GM21360 (cell line): Measurements from ENCODE around the gene CIAO3.
"Not testable (repeated sequence)": the region's sequence is repeated elsewhere in the genome, so short reads cannot be mapped to it uniquely, and the experiment has no call there.

ENCODE experiments used
- ATAC-seq: cut with Tn5 transposase; IDR thresholded peaks from one replicate; pipeline ENCODE4 v1.9.1; 2021; ENCODE audit warnings: mild to moderate bottlenecking, moderate library complexity; ENCODE audit not compliant: unreplicated experiment

The CIAO3 gene

GRCh38 chr16:776298-776697, 35.5 kb upstream of the CIAO3 start:
- ATAC-seq, result not testable (repeated sequence)

DNA sequence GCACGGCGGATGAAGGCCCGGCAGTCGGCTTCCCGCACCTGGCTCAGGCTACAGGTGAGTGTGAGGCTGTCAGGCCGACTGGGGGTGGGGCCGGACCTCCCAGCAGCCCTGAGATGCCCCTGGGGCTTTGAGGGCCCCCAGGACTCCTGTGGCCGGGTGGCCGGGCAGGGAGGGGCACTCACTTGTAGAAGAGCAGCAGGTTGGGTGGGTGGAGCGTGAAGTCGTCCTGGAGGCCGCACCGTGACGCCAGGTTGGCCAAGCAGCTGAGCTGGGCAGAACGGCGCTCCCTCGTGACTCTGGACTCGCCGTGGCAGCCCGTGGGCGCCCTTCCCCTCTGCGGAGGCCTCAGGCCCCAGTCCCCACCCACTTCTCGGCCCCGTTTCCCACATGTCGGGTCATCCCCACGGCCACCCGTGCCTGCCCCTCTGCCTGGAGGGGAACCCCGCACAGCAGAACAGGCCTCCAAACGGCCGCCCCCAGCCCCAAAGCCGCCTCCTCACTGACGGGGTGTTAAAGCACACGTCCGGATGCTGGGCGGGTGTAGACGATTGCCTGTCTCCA, 34.5 kb upstream of the CIAO3 start:
- ATAC-seq, result no peak

DNA sequence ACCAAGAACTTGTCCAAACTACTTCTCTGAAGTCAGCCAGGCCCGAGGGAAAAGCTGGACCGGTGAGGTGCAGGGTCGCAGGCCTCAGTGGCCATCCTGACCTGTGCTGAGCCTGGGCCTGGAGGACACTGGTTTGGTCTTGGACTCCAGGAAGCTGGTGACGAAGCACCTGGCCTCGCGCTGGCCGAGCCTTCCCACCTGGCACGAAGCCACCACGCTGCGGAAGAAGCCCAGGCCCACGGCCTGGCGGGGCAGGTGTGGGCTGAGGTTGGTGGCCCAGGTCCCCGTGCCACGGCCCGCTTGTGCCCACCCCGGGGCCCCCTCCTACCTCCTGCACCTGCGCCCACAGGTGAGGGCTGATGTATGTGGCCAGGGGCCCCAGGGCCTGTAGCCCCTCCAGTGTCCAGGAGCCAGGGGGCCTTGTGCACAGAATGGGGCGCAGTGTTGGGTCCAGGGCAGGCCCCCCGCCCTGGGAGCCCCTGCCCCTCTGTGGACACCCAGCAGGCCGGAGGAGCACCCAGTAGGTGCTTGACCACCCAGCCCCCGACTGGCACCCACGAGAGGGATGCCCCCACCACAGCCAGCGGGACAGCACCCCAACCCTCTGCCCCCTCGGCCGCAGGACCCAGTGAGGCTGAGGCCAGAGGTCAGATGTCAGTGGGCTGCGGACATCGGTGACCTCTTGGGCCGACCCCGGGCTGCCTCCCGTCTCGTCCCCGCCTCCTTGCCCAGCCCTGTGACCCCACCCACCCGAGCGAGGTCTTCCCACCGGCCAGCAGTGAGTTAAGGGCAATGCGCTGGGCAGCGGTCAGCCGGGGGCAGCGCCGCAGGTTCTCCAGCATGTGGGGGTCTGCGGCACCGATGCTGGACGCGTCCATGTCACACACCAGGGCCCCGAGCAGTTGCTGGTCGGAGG, 33.5 kb upstream of the CIAO3 start:
- no peak for ATAC-seq

DNA sequence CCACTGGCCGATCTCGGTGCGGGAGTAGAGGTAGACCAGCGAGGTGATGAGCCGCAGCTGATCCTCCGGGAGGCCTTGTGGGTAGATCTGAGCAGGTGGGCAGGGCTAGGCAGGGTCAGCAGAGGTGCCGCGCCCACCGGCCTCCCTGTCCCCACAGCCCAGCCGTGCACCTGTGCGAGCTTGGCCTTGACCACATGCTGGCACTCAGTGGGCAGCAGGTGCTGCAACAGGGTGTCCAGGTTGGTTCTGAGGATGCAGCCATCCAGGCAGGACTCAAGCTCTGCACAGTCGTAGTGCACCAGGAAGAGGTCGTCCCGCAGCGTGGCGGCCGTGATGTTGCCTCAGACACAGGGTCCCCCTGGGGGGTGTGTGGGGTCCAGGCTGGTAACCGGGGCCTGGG, 32.2 kb upstream of the CIAO3 start:
- ATAC-seq, result no peak

DNA sequence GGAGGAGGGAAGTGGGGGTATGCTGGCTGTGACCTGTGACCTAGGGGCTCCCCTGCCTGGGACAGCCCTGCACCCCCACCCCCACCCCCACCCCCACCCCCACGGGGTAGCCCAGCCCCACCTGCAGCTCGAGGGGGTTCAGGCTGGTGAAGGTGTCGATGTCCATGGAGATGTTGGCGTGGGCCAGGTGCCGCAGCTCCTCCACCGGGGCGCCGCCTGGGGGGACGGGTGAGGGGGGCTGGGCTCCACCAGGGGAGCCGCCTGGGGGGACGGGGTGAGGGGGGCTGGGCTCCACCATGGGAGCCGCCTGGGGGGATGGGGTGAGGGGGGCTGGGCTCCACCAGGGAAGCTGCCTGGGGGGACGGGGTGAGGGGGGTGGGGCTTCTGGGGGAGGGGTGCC, 29.6 kb upstream of the CIAO3 start:
- no peak for ATAC-seq

DNA sequence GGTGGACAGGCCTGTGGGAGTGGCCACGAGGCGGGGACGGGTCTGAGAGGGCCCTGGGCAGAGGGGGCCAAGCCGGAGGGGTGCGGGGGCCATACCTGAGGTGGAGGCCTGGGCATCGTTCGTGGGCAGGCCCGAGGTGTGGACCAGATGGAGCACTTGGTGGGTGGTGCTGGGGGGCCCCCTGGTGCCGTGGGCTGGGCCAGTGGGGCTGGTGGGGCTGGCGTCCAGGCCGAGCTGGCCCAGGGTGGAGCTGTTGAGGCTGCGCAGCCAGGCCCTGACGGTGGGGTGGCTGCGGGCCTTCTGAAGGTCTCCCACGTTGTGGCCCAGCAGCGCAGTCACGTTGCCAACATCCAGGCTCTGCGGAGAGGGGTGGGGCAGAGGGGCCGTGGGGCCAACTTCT, 29.1 kb upstream of the CIAO3 start:
- no peak for ATAC-seq

DNA sequence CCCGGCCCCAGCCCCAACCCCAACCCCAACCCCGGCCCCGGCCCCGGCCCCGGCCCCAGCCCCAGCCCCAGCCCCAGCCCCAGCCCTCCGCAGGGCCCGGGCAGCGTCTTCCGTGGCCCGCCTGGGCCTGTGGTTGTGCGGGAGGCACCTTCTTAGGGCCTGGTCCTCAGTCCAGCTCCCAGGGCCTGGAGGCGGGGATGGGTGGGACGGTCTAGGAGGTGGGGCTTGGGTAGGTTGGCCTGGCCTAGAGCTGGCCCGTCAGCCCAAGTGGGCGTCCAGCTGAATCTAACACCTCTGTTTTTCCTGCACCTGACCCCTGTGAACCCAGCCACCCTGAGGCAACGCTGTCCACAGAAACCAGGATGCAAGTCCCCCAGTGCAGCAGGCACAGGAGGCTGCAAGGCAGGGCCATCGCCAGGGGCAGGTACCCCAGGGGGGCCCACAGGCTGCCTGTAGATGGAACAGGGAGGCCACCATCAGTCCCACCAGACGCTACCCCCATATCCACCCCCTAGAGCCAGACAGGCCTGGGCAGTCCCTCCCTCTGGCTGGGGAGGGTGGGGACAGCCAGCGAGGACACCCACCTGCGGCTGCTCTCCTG, 28.5 kb upstream of the CIAO3 start:
- ATAC-seq, result no peak

GRCh38 chr16:768428-768827, 27.6 kb upstream of the CIAO3 start:
- no peak for ATAC-seq

- ATAC-seq, result no peak
Observed at GRCh38 chr16:767743-768235, 27.0 kb upstream of the CIAO3 start.

GRCh38 chr16:766820-767640, 26.2 kb upstream of the CIAO3 start:
- no peak for ATAC-seq

- no peak for ATAC-seq
Observed at GRCh38 chr16:766008-766819, 25.4 kb upstream of the CIAO3 start.

- ATAC-seq, result no peak
Observed at GRCh38 chr16:765488-765865, 24.7 kb upstream of the CIAO3 start.

DNA sequence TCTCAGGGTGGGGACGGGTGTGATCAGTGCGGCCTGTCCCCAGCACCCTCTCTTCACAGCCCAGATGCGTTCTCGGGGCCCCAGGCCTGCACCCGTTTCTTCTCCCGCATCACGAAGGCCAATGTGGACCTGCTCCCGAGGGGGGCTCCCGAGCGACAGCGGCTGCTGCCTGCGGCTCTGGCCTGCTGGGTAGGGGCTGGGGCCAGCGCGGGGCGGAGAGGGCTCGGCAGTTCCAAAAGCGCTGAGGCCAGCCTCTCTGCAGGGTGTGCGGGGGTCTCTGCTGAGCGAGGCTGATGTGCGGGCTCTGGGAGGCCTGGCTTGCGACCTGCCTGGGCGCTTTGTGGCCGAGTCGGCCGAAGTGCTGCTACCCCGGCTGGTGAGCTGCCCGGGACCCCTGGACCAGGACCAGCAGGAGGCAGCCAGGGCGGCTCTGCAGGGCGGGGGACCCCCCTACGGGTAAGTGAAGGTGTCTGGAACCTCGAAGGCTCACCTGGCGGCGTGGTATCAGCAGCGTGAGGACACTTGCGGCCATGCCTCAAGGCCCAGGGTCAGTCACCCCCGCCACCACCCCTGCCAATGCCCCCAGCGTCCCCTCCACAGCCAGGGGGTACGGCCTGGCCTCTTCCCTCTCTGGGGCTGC, 24.2 kb upstream of the CIAO3 start:
- ATAC-seq, result no peak

DNA sequence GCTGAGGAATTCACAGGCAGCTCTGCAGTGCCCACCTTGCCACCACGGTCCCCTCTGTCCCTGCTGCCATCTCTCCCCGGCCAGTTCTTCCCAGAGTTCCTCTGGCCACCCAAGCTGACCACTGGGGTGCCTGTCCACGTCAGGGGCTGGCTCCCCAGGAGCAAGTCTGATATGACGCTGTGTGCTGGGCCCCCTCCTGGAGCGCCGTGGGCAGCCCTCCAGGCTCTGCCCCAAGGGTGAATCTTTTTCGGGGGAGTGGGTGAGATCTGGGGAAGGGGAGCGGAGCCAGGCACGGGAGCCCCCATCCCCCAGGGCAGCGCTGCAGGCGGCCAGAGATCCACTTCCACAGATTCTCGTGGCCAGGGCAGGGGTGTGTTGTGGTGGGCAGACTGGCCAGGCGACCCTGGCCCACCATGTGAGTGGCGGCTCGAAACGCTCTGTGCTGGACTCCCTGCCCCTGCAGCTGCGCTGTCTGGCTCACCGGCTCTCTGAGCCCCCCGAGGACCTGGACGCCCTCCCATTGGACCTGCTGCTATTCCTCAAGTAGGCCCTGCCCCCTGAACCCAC, 23.5 kb upstream of the CIAO3 start:
- ATAC-seq, result no peak

GRCh38 chr16:763369-764183, 22.8 kb upstream of the CIAO3 start:
- no peak for ATAC-seq

DNA sequence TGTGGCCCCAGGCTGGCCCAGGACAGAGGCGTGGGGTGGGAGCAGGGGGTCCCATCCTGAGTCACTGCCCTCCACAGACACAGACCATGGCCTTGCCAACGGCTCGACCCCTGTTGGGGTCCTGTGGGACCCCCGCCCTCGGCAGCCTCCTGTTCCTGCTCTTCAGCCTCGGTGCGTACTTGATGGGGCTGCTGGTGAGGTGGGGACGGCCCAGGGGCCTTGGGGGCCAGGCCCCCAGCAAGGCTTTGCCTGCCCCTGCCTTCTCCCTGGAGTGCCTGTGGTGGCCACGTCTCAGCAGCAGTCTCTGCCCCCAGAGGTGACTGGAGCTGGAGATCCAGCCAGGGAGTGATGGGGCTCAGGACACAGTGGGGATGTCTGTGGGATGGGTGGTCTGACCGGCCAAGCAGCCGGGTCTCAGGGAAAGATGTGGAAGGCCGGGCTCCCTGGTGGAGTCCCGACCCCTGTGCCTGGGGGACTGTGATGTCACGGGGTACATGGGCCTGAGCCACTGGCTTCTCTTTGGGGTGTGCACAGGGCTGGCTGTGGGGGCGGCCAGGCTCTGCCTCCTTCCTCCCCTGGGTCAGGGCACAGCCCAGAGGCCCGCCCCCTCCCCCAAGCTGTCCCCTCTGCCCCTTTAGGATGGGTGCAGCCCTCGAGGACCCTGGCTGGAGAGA, 21.9 kb upstream of the CIAO3 start:
- no peak for ATAC-seq

DNA sequence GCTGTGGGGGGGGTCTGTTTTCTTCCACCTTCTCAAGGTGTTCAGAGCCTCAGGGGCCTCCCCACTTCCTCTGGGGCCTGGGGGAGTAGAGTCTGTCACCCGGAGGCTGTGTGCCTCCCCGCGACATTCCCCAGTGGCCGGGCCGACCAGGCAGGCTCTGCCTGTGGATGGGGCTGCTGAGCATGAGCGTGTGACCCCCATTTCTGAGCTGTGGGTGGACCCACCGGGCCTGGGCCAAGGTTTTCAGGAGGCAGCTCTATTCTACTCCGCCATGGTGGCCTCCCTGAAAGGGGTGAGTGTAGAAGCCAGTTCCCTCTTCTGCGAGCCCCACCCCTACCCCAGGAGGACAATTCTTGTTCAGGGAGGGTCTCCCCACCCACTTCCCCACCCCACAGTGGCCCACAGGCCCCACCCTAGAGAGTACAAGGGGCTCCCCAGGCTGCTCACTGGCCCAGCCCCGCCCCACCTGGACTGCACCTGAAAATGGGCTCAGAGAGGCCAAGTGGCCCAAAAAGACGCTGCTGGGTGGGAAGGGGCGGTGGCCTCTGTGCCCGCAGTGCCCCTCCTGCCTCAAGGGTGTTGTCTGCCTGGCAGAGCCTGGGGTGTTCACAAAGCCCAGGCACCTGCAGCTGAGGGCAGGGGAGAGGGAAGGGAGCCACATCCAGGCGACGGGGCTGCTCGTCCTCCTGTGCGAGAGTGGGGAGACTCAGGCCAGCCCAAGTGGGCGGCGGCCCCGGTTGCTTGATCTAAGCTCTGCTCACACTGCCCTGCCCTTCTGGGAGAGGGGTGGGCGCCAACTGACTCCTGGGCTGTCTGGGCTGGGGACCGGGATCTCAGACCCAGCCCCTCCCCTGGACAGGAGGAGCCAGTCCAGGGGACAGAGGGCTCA, 21.1 kb upstream of the CIAO3 start:
- ATAC-seq, result no peak
